K562 (cell line): ENCODE results near the gene CXCL16. TPM values are rescaled to one million over a fixed set of nuclear protein-coding genes. Genes with fewer than 3 reads are reported as not detected.
A peak's percentile ranks its signal among the peaks of the same experiment; 100 is the strongest.

Experiments used
- ATAC-seq: fragments of 200-7000 bp; cut with Tn5 transposase; 3 replicates; pipeline ENCODE4 v1.9.1; 2020; ENCODE audit warnings: moderate library complexity
- BruUV-seq: library from RNA; stranded (reverse); fragments of 400-500 nt; replicated peaks from 2 replicates; lab custom pipeline; 2021; lab: Mats Ljungman, UMichigan
- CTCF ChIA-PET: fragments of 300-600 bp; formaldehyde crosslinking; extraction: SDS; loops from one replicate; lab custom pipeline; 2021; ENCODE audit warnings: low intra/inter-chr PET ratio; lab: Yijun Ruan, JAX
- POLR2A ChIA-PET: fragments of 300-600, 350-650 bp; sonication (Branson Sonifier 250); formaldehyde crosslinking; extraction: SDS; loops from one replicate; lab custom pipeline; 2021; ENCODE audit warnings: antibody characterized with exemption, inconsistent platforms; lab: Yijun Ruan, JAX
- DNase-seq, 4 experiments: peaks; one replicate each; pipeline versions ENCODE4 v3.0.0 to v3.0.0-alpha.2; 2011 to 2018; ENCODE audit warnings: low spot score in 3 of 4, mixed read lengths in 3 of 4; ENCODE audit errors: extremely low read depth in 1 of 4
- FAIRE-seq: peaks from 2 replicates; lab custom pipeline; 2011; peaks lifted over from hg19 to GRCh38; lab: Jason Lieb, UNC
- H2AFZ ChIP-seq: 2 replicates; pipeline ENCODE4 v1.6.0; 2011; ENCODE audit warnings: low read depth, low read length, control low read depth, inconsistent platforms
- H3K27ac ChIP-seq: fragments of 200-600 bp; 3 replicates; pipeline ENCODE4 v1.8.0; 2011; ENCODE audit warnings: low read depth, mild to moderate bottlenecking, control low read depth, inconsistent platforms, low read length, moderate library complexity, mixed read lengths; ENCODE audit errors: extremely low read depth
- H3K27me3 ChIP-seq, 2 experiments: fragments of 300-600 bp in 1 of 2; 2 replicates in 1 of 2; 3 replicates in 1 of 2; pipeline versions ENCODE4 v1.6.0 to v1.8.0; 2011; ENCODE audit warnings: inconsistent platforms in 2 of 2, low read length in 2 of 2, mild to moderate bottlenecking in 1 of 2, mixed read lengths in 1 of 2, moderate library complexity in 1 of 2; ENCODE audit not compliant: control insufficient read depth in 2 of 2, insufficient read depth in 2 of 2
- H3K36me3 ChIP-seq: fragments of 300-600 bp; 3 replicates; pipeline ENCODE4 v1.8.0; 2011; ENCODE audit warnings: mild to moderate bottlenecking, low read length, inconsistent platforms; ENCODE audit not compliant: control insufficient read depth, insufficient read depth
- H3K4me1 ChIP-seq, 2 experiments: fragments of 200-600 bp in 1 of 2; replicated peaks in 1 of 2; 2 replicates in 1 of 2; 3 replicates in 1 of 2; pipeline versions ENCODE4 v1.5.1 to v1.8.0; 2011; ENCODE audit warnings: inconsistent platforms in 2 of 2, low read length in 2 of 2, mild to moderate bottlenecking in 1 of 2, mixed read lengths in 1 of 2, moderate library complexity in 1 of 2; ENCODE audit not compliant: control insufficient read depth in 2 of 2, insufficient read depth in 2 of 2
- H3K4me2 ChIP-seq: 2 replicates; pipeline ENCODE4 v1.6.1; 2011; ENCODE audit warnings: low read length, control low read depth, inconsistent platforms, mixed read lengths; ENCODE audit not compliant: insufficient read depth
- H3K4me3 ChIP-seq: fragments of 200-600 bp; sonication (generic), shearing (Covaris generic); 2 replicates; pipeline ENCODE4 v1.5.1; 2016; ENCODE audit warnings: control low read depth, inconsistent platforms
- H3K79me2 ChIP-seq: fragments of 200-600 bp; 3 replicates; pipeline ENCODE4 v1.8.0; 2011; ENCODE audit warnings: low read length, inconsistent platforms; ENCODE audit not compliant: control insufficient read depth, insufficient read depth
- H3K9ac ChIP-seq, 2 experiments: 2 replicates each; pipeline versions ENCODE4 v1.6.0 to v1.6.1; 2011; ENCODE audit warnings: low read depth in 2 of 2, low read length in 2 of 2, control low read depth in 1 of 2, inconsistent platforms in 1 of 2, mild to moderate bottlenecking in 1 of 2, mixed read lengths in 1 of 2; ENCODE audit not compliant: insufficient read depth in 1 of 2
- H3K9me1 ChIP-seq: one replicate; pipeline ENCODE4 v1.6.0; 2011; ENCODE audit warnings: inconsistent platforms, mild to moderate bottlenecking, low read length, moderate library complexity; ENCODE audit not compliant: control insufficient read depth, insufficient read depth
- H3K9me3 ChIP-seq: replicated peaks from 2 replicates; pipeline ENCODE4 v1.5.1; 2011; ENCODE audit warnings: low read depth, low read length, inconsistent platforms; ENCODE audit not compliant: control insufficient read depth, insufficient read depth
- H4K20me1 ChIP-seq: replicated peaks from 2 replicates; pipeline ENCODE4 v1.6.1; 2011; ENCODE audit warnings: low read length, inconsistent platforms, mixed read lengths; ENCODE audit not compliant: control insufficient read depth, insufficient read depth
- DIDO1 ChIP-seq: fragments of 450-650 bp; IDR thresholded peaks from 2 replicates; pipeline ENCODE4 v1.6.1; 2016; ENCODE audit warnings: low read depth, missing biosample characterization, missing genetic modification characterization
- ESRRA ChIP-seq: fragments of 450-650 bp; IDR thresholded peaks from 2 replicates; pipeline ENCODE4 v1.6.1; 2014; ENCODE audit warnings: low read depth, mild to moderate bottlenecking, moderate library complexity, borderline replicate concordance
- TFAM ChIP-seq: fragments of 250-450 bp; sonication (Bioruptor Pico); conservative IDR thresholded peaks from 2 replicates; pipeline ENCODE4 v1.5.0; 2021; ENCODE audit warnings: mild to moderate bottlenecking, moderate library complexity
- ZBTB17 ChIP-seq: fragments of 450-650 bp; formaldehyde crosslinking; IDR thresholded peaks from 2 replicates; pipeline ENCODE4 v1.4.0; 2020; ENCODE audit warnings: mild to moderate bottlenecking
- ZC3H11A ChIP-seq: IDR thresholded peaks from 2 replicates; pipeline ENCODE4 v1.6.1; 2012; ENCODE audit warnings: low read depth, low read length, improper control_type of control experiment
- WGBS: fragments of 100-300 bp; shearing (Covaris generic); methylation state at CpG from one replicate; pipeline ENCODE4 v1.1.6; 2016; ENCODE audit warnings: low coverage, mixed read lengths; ENCODE audit not compliant: insufficient coverage; ENCODE audit errors: missing lambda C conversion rate; 5-methylcytosine and 5-hydroxymethylcytosine counted together
- in situ Hi-C: fragments of 300-500 bp; cut with MboI; formaldehyde crosslinking; loops from 4 replicates; pipeline ENCODE4 v1.15.0; 2018; ENCODE audit warnings: inconsistent platforms, mixed read lengths
- intact Hi-C: fragments of 100-400 bp; cut with micrococcal nuclease; formaldehyde crosslinking; loops from 2 replicates; pipeline ENCODE4 v1.14.2; 2022
- polyA plus RNA-seq, 8 experiments: library from polyadenylated mRNA; depleted of rRNA in 4 of 8; stranded (reverse) in 5 of 8; unstranded in 3 of 8; fragments of >200 nt; fragmentation: Nextera tagmentation in 2 of 8; fragmentation: Illumina TruSeq in 1 of 8; extraction: Ambion mirVana in 2 of 8; extraction: Trizol in 1 of 8; gene quantifications; 2 replicates each; pipeline versions ENCODE4 v1.2.1 to v1.2.3, GENCODE V29; 2011 to 2014; ENCODE audit warnings: inconsistent platforms in 1 of 8, missing spikeins in 1 of 8
- total RNA-seq, 7 experiments: library from RNA; depleted of rRNA in 6 of 7; stranded (reverse); fragments of >200 nt in 6 of 7; fragmentation: Illumina TruSeq in 2 of 7; extraction: Trizol in 2 of 7; gene quantifications; 2 replicates each; pipeline versions ENCODE4 v1.2.1 to v1.2.3, GENCODE V29; 2011 to 2021; ENCODE audit warnings: low replicate concordance in 1 of 7
- TF ChIP-seq, protein P1 (sequence below), 2 experiments: fragments of 450-650 bp; formaldehyde crosslinking in 1 of 2; IDR thresholded peaks; 2 replicates each; pipeline versions ENCODE4 v1.4.0 to v1.6.1; 2014 to 2020; ENCODE audit warnings: mild to moderate bottlenecking in 2 of 2, borderline replicate concordance in 1 of 2, low read depth in 1 of 2
- TF ChIP-seq, protein P2 (sequence below): fragments of 450-650 bp; IDR thresholded peaks from 2 replicates; pipeline ENCODE4 v1.6.1; 2016; ENCODE audit warnings: antibody characterized with exemption
- TF ChIP-seq, protein P3 (sequence below): IDR thresholded peaks from 2 replicates; pipeline ENCODE4 v1.6.1; 2016; ENCODE audit warnings: missing genetic modification characterization, missing compliant biosample characterization
- TF ChIP-seq, protein P4 (sequence below), 2 experiments: fragments of 450-650 bp; IDR thresholded peaks; 2 replicates each; pipeline ENCODE4 v1.6.1; 2016

CXCL16 gene
- total and polyA plus RNA-seq, 9 of the 15 experiments (the other 6 are each of a cell fraction or from before 2014, with no cell fraction given) = 0.05 to 0.68 (median 0.22) TPM; not detected in 2

DNA sequence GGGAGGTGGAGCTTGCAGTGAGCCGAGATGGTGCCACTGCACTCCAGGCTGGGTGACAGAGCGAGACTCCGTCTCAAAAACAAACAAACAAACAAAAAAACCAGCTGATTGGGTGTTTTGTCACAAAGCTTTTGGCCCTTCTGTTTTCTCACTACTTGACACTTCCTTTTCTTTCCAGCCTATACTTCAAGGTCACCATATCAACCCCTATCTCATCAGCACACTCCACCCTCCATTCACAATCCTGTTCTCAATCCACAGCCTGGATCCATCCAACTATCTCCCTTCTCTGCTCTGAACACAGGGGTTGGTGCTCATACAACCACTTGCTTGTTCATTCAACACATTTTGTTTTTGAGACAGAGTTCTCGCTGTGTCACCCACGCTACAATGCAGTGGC, 15.1 kb downstream of the CXCL16 start:
- H3K79me2 ChIP-seq = no peaks in the 10 kb centered on the region
- POLR2A ChIA-PET = interaction anchor here (1.1 kb wide), 1 partner anchor 9 kb away, joined by 3 read pairs; no protein-coding TSS in a partner anchor
- no peak overlapping the region for H3K27ac ChIP-seq
- no peak overlapping the region for H2AFZ ChIP-seq
- DNase-seq (peak in 1 of 4 experiments; percentile 15), FAIRE-seq (no peak), ATAC-seq (peak; percentile 47; the same call in 2 of the 3 replicates)
- H3K9me1 ChIP-seq = no peaks in the 10 kb centered on the region
- H3K36me3 ChIP-seq = no peaks in the 10 kb centered on the region
- no peaks in the 10 kb centered on the region for H3K27me3 ChIP-seq
- intact Hi-C loops = no loop called here
- BruUV-seq = no TSS peak
- peak overlapping the region in 1 of 2 experiments; percentile 45; a peak in 1 of 4 replicates for H3K9ac ChIP-seq
- whole genome bisulfite sequencing = 3% methylated on average over 5 of the region's 5 CpGs
- no peaks in the 10 kb centered on the region for H3K9me3 ChIP-seq
- no peak overlapping the region for H3K4me2 ChIP-seq
- H3K4me3 ChIP-seq = no peak overlapping the region
- H4K20me1 ChIP-seq = 0 out of 2 replicates have a peak, but pooled peaks cover 3% of the 10 kb centered on the region
- CTCF ChIA-PET = no interaction called here
- in situ Hi-C loops = no loop called here
- H3K4me1 ChIP-seq = peaks cover 9 to 11% of the 10 kb centered on the region in 2 experiments
- no peak for TF ChIP-seq ZC3H11A
- TF ChIP-seq, protein P1, sequence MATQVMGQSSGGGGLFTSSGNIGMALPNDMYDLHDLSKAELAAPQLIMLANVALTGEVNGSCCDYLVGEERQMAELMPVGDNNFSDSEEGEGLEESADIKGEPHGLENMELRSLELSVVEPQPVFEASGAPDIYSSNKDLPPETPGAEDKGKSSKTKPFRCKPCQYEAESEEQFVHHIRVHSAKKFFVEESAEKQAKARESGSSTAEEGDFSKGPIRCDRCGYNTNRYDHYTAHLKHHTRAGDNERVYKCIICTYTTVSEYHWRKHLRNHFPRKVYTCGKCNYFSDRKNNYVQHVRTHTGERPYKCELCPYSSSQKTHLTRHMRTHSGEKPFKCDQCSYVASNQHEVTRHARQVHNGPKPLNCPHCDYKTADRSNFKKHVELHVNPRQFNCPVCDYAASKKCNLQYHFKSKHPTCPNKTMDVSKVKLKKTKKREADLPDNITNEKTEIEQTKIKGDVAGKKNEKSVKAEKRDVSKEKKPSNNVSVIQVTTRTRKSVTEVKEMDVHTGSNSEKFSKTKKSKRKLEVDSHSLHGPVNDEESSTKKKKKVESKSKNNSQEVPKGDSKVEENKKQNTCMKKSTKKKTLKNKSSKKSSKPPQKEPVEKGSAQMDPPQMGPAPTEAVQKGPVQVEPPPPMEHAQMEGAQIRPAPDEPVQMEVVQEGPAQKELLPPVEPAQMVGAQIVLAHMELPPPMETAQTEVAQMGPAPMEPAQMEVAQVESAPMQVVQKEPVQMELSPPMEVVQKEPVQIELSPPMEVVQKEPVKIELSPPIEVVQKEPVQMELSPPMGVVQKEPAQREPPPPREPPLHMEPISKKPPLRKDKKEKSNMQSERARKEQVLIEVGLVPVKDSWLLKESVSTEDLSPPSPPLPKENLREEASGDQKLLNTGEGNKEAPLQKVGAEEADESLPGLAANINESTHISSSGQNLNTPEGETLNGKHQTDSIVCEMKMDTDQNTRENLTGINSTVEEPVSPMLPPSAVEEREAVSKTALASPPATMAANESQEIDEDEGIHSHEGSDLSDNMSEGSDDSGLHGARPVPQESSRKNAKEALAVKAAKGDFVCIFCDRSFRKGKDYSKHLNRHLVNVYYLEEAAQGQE (IDR thresholded peaks at IDR 0.05; ENCODE audit: borderline replicate concordance) = peak; percentile 28; the same call in 1 of the 2 replicates
- TF ChIP-seq, protein P1 (CRISPR knock-in tag; IDR thresholded peaks at IDR 0.05; ENCODE audit: low read depth) = no peak
- TF ChIP-seq ESRRA = peak; percentile 95
- no peak for TF ChIP-seq TFAM (CRISPR knock-in tag)
- TF ChIP-seq, protein P2, sequence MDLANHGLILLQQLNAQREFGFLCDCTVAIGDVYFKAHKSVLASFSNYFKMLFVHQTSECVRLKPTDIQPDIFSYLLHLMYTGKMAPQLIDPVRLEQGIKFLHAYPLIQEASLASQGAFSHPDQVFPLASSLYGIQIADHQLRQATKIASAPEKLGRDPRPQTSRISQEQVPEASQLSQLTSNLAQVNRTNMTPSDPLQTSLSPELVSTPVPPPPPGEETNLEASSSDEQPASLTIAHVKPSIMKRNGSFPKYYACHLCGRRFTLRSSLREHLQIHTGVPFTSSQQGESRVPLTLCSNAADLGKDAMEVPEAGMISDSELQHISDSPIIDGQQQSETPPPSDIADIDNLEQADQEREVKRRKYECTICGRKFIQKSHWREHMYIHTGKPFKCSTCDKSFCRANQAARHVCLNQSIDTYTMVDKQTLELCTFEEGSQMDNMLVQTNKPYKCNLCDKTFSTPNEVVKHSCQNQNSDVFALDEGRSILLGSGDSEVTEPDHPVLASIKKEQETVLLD = no peak
- TF ChIP-seq, protein P3, sequence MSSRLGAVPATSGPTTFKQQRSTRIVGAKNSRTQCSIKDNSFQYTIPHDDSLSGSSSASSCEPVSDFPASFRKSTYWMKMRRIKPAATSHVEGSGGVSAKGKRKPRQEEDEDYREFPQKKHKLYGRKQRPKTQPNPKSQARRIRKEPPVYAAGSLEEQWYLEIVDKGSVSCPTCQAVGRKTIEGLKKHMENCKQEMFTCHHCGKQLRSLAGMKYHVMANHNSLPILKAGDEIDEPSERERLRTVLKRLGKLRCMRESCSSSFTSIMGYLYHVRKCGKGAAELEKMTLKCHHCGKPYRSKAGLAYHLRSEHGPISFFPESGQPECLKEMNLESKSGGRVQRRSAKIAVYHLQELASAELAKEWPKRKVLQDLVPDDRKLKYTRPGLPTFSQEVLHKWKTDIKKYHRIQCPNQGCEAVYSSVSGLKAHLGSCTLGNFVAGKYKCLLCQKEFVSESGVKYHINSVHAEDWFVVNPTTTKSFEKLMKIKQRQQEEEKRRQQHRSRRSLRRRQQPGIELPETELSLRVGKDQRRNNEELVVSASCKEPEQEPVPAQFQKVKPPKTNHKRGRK (tag) = no peak
- TF ChIP-seq DIDO1 (tag) = no peak
- TF ChIP-seq, protein P4, sequence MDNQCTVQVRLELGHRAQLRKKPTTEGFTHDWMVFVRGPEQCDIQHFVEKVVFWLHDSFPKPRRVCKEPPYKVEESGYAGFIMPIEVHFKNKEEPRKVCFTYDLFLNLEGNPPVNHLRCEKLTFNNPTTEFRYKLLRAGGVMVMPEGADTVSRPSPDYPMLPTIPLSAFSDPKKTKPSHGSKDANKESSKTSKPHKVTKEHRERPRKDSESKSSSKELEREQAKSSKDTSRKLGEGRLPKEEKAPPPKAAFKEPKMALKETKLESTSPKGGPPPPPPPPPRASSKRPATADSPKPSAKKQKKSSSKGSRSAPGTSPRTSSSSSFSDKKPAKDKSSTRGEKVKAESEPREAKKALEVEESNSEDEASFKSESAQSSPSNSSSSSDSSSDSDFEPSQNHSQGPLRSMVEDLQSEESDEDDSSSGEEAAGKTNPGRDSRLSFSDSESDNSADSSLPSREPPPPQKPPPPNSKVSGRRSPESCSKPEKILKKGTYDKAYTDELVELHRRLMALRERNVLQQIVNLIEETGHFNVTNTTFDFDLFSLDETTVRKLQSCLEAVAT (IDR thresholded peaks at IDR 0.05) = peak in 1 of 2 experiments; percentile 99; a peak in 2 of 4 replicates
- TF ChIP-seq ZBTB17 (CRISPR knock-in tag) = peak; percentile 96
